ENCODE results near the gene TXLNB.

GRCh38 chr6:139323511-139324300, 31.9 kb upstream of the TXLNB start:
- TF ChIP-seq CTCF (IDR thresholded peaks at IDR 0.05; ENCODE audit: low read length) (no peak), EZH2 (IDR thresholded peaks at IDR 0.05; ENCODE audit: borderline replicate concordance, low read length) (no peak)
